GM19468 (cell line): ENCODE results near the gene GNG12.

Experiments
- ATAC-seq: cut with Tn5 transposase; IDR thresholded peaks from one replicate; pipeline ENCODE4 v1.9.1; 2021; ENCODE audit warnings: mild to moderate bottlenecking, moderate library complexity, moderate number of reproducible peaks; ENCODE audit not compliant: unreplicated experiment; ENCODE audit errors: extremely low read depth

Gene GNG12

DNA sequence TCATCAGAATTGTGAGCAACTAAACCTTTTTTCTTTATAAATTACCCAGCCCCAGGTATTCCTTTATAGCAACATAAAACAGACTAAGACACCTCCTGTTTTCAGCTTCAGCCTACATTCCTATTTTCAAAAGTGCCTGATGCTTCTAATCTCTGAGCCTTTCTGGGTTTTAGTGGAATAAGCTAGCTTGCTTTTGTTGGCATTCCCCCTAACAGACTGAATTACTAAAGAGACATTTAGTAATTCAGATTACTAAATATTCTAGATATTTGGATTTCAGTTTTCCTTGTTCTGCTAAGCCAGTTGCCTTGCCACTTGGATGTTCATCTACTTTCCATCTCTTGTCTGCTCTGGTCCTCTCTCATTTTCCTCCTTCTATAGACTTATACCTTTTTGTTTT lies 10.5 kb upstream of the GNG12 start:
- no peak for ATAC-seq

DNA sequence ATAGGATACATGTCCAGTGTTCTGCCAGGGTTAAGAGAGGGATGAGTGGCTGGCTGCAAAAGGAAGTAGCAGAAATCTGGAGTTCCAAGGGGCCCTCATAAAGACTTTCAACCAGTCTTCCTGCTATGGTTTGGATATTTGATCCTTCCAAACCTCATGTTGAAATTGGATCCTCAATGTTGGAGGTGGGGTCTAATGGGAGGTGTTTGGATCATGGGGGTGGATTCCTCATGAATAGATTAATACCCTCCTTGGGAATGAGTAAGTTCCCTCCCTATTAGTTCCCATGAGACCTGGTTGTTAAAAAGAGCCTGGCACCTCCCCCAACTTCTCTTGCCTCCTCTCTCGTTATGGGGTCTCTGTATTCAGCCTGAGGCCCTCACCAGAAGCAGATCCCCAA lies 10.1 kb upstream of the GNG12 start:
- no peak for ATAC-seq

- no peak for ATAC-seq
Measured at GRCh38 chr1:67840449-67840848, 7.2 kb upstream of the GNG12 start.

- ATAC-seq = no peak
Measured at GRCh38 chr1:67839826-67840225, 6.6 kb upstream of the GNG12 start.

GRCh38 chr1:67838180-67838910 lies 5.1 kb upstream of the GNG12 start:
- ATAC-seq = no peak

DNA sequence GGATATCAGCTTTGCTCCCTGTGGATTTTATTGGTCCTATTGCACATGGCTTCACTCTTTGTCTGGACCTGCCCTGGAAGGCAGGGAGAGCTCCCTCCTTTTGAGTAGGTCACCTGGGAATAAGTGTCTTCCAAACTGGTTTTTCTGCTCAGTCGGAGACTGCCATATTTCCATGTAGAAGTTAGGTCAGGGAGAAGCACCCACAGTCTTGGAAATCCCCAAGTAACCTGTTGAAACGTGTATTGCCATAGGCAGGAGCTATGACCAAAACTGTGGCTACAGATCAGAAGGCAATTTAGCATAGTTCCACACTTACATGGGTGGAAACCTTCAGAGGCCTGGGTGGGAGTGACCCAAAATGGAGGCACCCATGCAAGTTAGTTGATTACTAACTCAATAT lies 3.5 kb upstream of the GNG12 start:
- ATAC-seq = no peak

DNA sequence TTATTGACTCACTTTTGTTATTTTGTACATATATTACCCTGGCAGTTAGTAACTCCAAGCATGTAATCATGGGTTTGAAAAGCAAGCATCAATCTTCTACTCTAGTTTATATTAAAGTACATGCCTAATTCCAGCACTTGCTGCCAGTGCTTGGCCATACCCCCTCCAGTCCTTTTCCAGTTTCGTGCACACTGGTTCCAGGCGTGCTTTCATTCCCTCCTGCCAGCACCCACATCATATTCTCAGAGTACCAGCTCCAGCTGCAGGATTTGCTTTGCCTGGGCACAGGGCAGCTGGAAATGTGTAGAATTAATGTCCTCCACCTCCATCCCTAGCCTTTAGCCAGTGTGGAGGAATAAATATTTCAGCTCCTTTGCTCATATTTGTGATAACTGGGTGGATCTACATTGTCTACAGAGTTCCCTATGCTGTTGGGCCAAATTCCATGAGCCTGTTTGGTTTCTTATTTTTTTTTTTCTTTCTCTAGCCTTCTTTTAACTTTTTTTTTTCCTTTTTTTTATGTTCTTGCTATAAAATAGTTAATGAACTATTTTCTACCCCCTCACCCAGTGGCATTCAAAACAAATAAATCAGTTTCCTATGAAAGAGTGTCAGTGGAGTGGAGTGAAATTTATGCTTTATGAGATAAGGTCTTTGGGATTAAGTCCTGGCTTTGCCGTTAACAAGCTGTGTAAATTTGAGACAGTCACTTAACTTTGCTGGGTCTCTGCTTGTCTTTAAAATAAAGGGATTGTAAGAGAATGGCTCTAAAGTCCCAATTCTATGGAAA lies 2.6 kb upstream of the GNG12 start:
- ATAC-seq = no peak

DNA sequence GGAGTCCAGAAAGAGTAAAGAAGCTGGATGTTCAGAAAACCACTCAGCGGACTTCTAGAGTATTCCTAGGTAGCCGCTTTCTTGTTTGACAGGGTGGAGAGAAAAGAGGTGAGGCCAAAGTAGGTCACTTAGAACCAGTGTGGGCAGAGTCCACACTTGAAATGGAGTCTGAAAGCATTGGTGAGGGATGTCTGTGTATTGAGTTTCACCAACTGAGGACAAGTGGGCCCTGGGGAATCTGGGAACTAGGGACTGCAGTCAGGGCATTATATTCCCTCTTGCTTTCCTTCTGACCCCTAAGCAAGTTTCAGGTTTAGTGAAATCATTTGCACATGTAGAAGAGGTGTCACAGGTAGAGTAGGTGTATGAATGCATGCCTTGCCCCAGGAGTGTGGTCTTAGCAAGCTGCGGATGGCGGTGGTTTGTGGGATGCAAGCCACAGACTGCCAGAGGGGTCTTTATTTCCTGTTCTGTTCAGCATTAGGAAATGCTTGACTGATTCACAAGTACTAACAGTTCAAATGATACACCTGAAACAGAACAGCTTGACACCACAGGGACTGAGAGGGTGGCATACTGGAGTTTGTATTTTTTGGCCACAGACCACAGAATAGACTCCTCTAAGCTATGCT lies 1.1 kb upstream of the GNG12 start:
- no peak for ATAC-seq

DNA sequence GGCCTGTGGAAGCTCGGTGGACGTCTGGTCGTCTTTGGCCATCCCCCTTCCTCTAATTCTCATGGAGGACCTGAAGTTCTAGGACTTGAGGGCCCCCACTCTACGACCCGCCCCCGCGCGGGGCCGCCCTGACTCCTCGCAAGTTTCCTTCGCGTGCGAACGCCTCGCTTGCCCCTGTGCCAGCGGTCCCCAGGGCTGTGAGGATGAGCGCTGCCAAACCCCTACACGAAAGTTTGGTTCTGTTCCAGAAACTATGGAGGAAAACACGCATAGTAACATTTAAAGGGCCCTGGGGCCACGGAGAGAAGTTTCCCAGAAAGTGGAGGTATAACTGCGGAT lies 304 bp upstream of the GNG12 start:
- ATAC-seq = no peak

GRCh38 chr1:67831850-67832513 lies 1.3 kb downstream of the GNG12 start:
- no peak for ATAC-seq

DNA sequence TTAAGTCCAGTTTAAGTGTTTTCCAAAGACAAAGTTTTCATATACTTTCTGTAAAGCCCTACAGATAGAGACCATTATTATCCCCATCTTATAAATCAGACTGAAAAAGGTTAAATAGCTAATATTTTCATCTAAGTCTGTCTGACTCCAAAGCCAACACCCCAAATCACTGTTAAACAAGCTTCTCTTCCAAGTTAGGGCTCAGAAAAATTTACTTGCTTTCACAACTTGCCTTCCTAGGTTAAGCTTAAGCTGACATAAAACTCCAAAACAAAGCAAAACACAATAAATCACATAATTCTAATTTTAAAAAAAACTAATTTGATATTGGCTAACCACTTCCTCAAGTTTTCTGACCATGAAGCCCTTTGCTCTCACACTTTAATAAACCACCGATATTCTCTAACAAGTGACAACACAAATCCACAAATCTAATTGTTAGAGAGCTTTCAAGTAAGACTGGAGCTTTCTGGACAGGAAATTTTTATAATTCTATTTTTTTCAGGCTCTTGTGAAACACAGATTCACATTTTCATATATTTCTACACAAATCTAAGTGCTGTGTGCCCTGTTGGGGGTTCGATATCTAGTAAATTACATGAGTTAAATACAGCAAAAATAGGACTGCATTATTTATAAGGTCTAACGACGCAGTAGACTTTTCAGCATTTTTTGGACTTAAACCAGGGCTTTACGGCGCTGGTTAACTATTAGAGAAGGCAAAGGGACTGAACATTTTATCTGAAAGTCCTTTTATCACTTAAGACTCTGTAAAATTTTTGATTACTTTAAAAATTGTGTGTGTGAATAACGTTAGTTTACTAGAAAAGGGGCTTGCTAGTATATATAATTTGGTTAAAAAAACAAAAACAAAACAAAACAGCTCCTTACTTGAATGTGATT lies 2.1 kb downstream of the GNG12 start:
- ATAC-seq = no peak

DNA sequence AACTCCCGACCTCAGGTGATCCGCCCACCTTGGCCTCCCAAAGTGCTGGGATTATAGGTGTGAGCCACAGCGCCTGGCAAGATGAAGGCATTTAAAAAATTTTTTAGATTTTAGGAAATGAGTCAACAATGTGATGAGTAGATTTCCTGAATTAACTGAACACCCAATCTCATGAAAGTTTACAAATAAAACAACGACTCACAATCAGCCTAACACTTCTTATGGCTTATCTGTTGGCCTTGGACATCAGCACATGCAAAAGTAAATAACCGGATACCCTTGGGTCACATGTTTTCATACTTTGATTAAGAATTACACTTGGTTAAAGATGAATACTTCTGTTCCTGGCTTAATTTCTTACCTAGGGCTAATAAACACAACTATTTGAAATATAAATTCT lies 3.0 kb downstream of the GNG12 start:
- ATAC-seq = no peak

- no peak for ATAC-seq
Measured at GRCh38 chr1:67827688-67828087, 5.6 kb downstream of the GNG12 start.

- ATAC-seq = no peak
Measured at GRCh38 chr1:67825591-67825990, 7.7 kb downstream of the GNG12 start.

DNA sequence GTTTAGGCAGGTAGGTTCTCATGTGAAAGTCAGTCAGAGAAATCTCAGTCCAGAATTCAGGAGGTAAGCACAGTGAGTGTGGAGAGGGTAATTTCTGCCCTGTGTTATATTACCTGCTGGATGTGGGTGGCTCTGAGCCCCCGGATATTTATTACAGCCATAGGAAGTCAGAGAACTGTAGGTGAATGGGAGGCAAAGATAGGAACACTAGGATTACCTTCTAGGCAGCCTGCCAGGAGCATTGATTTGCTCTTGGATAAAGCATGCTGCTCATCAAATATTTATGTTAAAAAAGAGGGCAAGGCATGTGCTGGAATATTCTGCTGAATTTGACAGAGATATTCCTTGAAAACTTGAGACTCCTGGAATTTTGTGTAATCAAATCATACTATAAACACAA lies 8.5 kb downstream of the GNG12 start:
- ATAC-seq = no peak

GRCh38 chr1:67823615-67824014 lies 9.7 kb downstream of the GNG12 start:
- no peak for ATAC-seq

GRCh38 chr1:67821263-67821662 lies 12.0 kb downstream of the GNG12 start:
- ATAC-seq = no peak

- ATAC-seq = no peak
Measured at GRCh38 chr1:67818725-67819301, 14.5 kb downstream of the GNG12 start.

DNA sequence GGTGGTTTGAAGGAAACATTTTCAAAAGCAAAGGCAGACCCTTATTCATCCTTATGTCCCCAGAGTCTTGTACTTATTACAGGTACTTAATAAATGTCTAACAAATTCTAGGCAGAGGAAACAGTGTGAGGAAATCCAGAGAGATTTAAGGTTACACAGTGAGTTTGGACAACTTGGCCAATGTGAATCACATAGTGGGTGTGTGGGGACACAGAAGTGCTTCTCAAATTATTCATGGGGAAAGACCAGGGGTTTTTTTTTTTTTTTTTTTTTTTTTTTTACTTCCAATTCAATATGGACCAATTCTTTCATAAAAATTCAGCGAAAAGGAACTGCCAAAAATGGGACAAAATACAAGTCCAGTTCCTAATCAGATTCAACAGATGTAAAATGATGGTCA lies 15.1 kb downstream of the GNG12 start:
- ATAC-seq = no peak

GRCh38 chr1:67817319-67817718 lies 15.9 kb downstream of the GNG12 start:
- ATAC-seq = no peak
